Activated CD8-positive, alpha-beta T cell treated with anti-CD3 and anti-CD28 coated beads for 36 hours (primary cell): ENCODE data around the gene CAMK2G. TPM values are rescaled to one million over a fixed set of nuclear protein-coding genes. Genes with fewer than 3 reads are reported as not detected.
A peak's percentile ranks its signal among the peaks of the same experiment; 100 is the strongest.

Experiments
- ATAC-seq: fragments of 200-7000 bp; cut with Tn5 transposase; one replicate; pipeline ENCODE4 v1.10.0; 2021; ENCODE audit warnings: mild to moderate bottlenecking, moderate library complexity
- CTCF ChIA-PET: fragments of 350-600 bp; sonication (Branson Sonifier 250); formaldehyde crosslinking; loops from one replicate; lab custom pipeline; 2021; ENCODE audit warnings: antibody characterized with exemption; lab: Charles Lee
- POLR2A ChIA-PET: fragments of 350-600 bp; sonication (Branson Sonifier 250); formaldehyde crosslinking; loops from one replicate; lab custom pipeline; 2021; ENCODE audit warnings: antibody characterized with exemption; lab: Charles Lee
- DNase-seq: peaks from one replicate; pipeline ENCODE4 v3.0.0-alpha.2; 2020
- H3K27ac Mint-ChIP-seq: one replicate; pipeline ENCODE4 v1.8.0; 2021; ENCODE audit warnings: mild to moderate bottlenecking, mixed read lengths
- H3K27me3 Mint-ChIP-seq: one replicate; pipeline ENCODE4 v1.8.0; 2021; ENCODE audit warnings: mixed read lengths
- H3K36me3 Mint-ChIP-seq: one replicate; pipeline ENCODE4 v1.8.0; 2021; ENCODE audit warnings: low read depth, mixed read lengths
- H3K4me1 Mint-ChIP-seq: one replicate; pipeline ENCODE4 v1.8.0; 2021; ENCODE audit warnings: low read depth, mixed read lengths
- H3K4me3 Mint-ChIP-seq: one replicate; pipeline ENCODE4 v1.8.0; 2021; ENCODE audit warnings: mild to moderate bottlenecking, moderate library complexity, mixed read lengths
- H3K9me3 Mint-ChIP-seq: one replicate; pipeline ENCODE4 v1.8.0; 2021; ENCODE audit warnings: mixed read lengths
- CTCF ChIP-seq: fragments of 200-600 bp; IDR thresholded peaks from one replicate; pipeline ENCODE4 v1.8.0; 2022; ENCODE audit warnings: antibody characterized with exemption, mild to moderate bottlenecking
- intact Hi-C: fragments of 100-400 bp; cut with micrococcal nuclease; formaldehyde crosslinking; loops from one replicate; pipeline ENCODE4 v1.10.0; 2022
- total RNA-seq, 2 experiments: library from RNA; stranded (reverse); gene quantifications; one replicate each; pipeline ENCODE4 v1.2.3, GENCODE V29; 2021

CAMK2G gene
- total RNA-seq, 2 experiments from 2014 or later = 17.8 to 18.5 TPM

GRCh38 chr10:73881221-73881919, 7.0 kb upstream of the CAMK2G start:
- no peak overlapping the region for H3K27ac Mint-ChIP-seq
- H3K9me3 Mint-ChIP-seq = no peaks in the 10 kb centered on the region
- no peak for TF ChIP-seq CTCF
- ChIA-PET CTCF (interaction anchor here (0.7 to 9.5 kb wide), 13 partner anchors 9 to 199 kb away, joined by 3 to 430 read pairs (median 14); no protein-coding TSS in a partner anchor), POLR2A (interaction anchor here (0.7 to 1.7 kb wide), 3 partner anchors 12 to 33 kb away, joined by 3 to 5 read pairs (median 3); no protein-coding TSS in a partner anchor)
- H3K4me1 Mint-ChIP-seq = peaks cover 28% of the 10 kb centered on the region
- H3K4me3 Mint-ChIP-seq = no peak overlapping the region
- H3K27me3 Mint-ChIP-seq = no peaks in the 10 kb centered on the region
- ATAC-seq = no peak
- intact Hi-C loops = no loop called here
- DNase-seq = no peak
- no peaks in the 10 kb centered on the region for H3K36me3 Mint-ChIP-seq

- ChIA-PET POLR2A (interaction anchor here (0.6 to 2.0 kb wide), 14 partner anchors 15 to 228 kb away, joined by 3 to 7 read pairs (median 4); no protein-coding TSS in a partner anchor), CTCF (interaction anchor here (0.6 to 9.5 kb wide), 55 partner anchors 9 to 1176 kb away, joined by 3 to 430 read pairs (median 6); partner anchors contain the start of genes CHCHD1 and PLAU)
- Mint-ChIP-seq H3K9me3 (no peaks in the 10 kb centered on the region), H3K4me3 (no peak overlapping the region), H3K27ac (peak overlapping the region; percentile 43), H3K36me3 (no peaks in the 10 kb centered on the region), H3K4me1 (peaks cover 39% of the 10 kb centered on the region), H3K27me3 (no peaks in the 10 kb centered on the region)
- DNase-seq (peak; percentile 98), ATAC-seq (peak; percentile 89)
- TF ChIP-seq CTCF = peak; percentile 89
- intact Hi-C loops = loop anchor here (1.0 kb wide), 1 partner anchor 30 kb away; no protein-coding TSS in a partner anchor
These were observed 5.2 kb upstream of the CAMK2G start for GRCh38 chr10:73879296-73880173.

GRCh38 chr10:73878365-73878764, 4.0 kb upstream of the CAMK2G start:
- DNase-seq (no peak), ATAC-seq (no peak)
- Mint-ChIP-seq H3K27me3 (no peaks in the 10 kb centered on the region), H3K4me3 (no peak overlapping the region), H3K27ac (no peak overlapping the region), H3K4me1 (peaks cover 39% of the 10 kb centered on the region), H3K9me3 (no peaks in the 10 kb centered on the region), H3K36me3 (no peaks in the 10 kb centered on the region)
- POLR2A ChIA-PET = interaction anchor here (0.7 to 1.7 kb wide), 6 partner anchors 16 to 97 kb away, joined by 3 to 7 read pairs (median 5); no protein-coding TSS in a partner anchor
- intact Hi-C loops = no loop called here
- TF ChIP-seq CTCF = no peak
- CTCF ChIA-PET = interaction anchor here (1.1 to 9.5 kb wide), 17 partner anchors 9 to 203 kb away, joined by 3 to 430 read pairs (median 15); partner anchors contain the start of gene CHCHD1

- Mint-ChIP-seq H3K4me1 (peaks cover 45% of the 10 kb centered on the region), H3K36me3 (peaks cover 5% of the 10 kb centered on the region), H3K27ac (no peak overlapping the region), H3K27me3 (no peaks in the 10 kb centered on the region), H3K9me3 (no peaks in the 10 kb centered on the region), H3K4me3 (no peak overlapping the region)
- ChIA-PET CTCF (interaction anchor here (0.9 to 9.5 kb wide), 7 partner anchors 13 to 93 kb away, joined by 3 to 430 read pairs (median 9); no protein-coding TSS in a partner anchor), POLR2A (interaction anchor here (0.8 to 1.0 kb wide), 3 partner anchors 18 to 56 kb away, joined by 3 to 5 read pairs (median 4); no protein-coding TSS in a partner anchor)
- no peak for ATAC-seq
- intact Hi-C loops = no loop called here
- TF ChIP-seq CTCF = no peak
- no peak for DNase-seq
These were observed 3.3 kb upstream of the CAMK2G start for GRCh38 chr10:73877533-73878160.
